CD4-positive, alpha-beta T cell treated with Interleukin-4 for 1 hour (primary cell): ENCODE data around the gene TRIM66.
A peak's percentile ranks its signal among the peaks of the same experiment; 100 is the strongest.

Source experiments
- DNase-seq, 2 donors: peaks; one replicate each; pipeline ENCODE4 v3.0.0-alpha.2; 2020 to 2022

The TRIM66 gene

DNA sequence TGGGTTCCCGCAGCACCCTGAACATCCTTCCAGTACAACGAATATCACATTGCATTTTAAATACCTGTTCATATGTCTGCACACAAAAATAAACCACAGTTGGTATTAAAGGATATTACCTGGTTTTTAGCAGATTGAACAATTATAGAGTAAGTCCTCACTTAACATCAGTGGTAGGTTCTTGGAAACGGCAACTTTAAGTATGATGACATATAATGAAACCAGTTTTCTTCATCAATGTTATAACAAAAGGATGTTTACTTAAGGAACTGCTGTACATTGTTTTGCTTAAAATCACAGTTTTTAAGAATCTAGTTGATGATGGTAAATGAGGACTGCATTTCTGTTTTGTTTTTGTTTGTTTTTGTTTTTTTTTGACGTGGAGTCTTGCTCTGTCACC is 28.0 kb downstream of the TRIM66 start:
- no peak for DNase-seq

- DNase-seq = no peak
These were observed 30.3 kb downstream of the TRIM66 start for GRCh38 chr11:8652140-8652539.

DNA sequence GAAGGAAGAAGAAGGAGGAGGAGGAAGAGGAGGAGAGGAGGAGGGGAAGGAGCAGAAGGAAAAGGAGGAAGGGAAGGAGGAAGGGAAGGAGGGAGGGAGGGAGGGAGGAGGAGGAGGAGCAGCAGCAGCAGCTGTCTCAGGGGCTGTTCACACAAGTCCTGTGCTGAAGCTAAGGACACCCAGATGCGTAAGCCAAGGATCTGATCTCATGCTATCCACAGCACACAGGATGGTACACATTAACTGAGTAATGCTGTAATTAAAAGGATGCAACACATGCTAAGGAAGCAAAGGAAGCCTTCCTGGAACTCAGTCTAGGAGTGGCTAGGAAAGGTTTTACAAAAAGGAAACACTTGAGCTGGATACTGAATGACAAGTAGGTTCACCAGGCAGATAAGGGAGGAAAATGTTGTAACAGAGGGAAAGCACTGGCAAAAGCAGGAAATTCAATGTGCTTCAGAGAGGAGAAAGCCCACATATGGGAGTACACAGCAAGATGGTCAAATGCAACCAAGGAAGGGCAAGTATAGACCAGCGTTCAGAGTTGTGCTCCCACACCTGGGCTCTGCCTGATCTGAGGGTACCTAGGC is 32.0 kb downstream of the TRIM66 start:
- no peak for DNase-seq

DNA sequence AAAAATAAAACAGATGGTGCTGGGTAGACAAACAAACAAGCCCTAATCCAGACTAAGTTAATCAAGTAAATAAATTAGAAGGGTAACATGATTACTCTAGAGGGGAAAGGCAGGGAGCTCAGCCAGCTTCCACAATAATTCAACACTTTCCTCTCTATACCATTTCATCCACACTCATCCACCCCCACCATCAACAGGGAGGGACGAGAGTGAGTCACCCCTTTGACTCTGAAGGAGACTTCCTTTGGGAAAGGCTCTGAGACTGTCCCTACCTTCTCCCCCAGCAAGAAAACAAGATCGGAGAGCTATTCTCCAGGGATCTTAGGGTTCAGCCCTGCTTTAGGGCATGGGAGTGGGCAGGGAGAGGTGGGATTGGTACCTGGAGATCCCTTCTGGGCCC is 33.1 kb downstream of the TRIM66 start:
- no peak for DNase-seq

- no peak for DNase-seq
These were observed 35.6 kb downstream of the TRIM66 start for GRCh38 chr11:8646873-8647272.

GRCh38 chr11:8642196-8642841 is 40.1 kb downstream of the TRIM66 start:
- DNase-seq = no peak

- DNase-seq = no peak
These were observed 41.1 kb downstream of the TRIM66 start for GRCh38 chr11:8641332-8641731.

GRCh38 chr11:8640267-8640906 is 42.1 kb downstream of the TRIM66 start:
- DNase-seq = no peak

- DNase-seq = no peak
These were observed 42.8 kb downstream of the TRIM66 start for GRCh38 chr11:8639655-8640054.

GRCh38 chr11:8638300-8638699 is 44.2 kb downstream of the TRIM66 start:
- no peak for DNase-seq

DNA sequence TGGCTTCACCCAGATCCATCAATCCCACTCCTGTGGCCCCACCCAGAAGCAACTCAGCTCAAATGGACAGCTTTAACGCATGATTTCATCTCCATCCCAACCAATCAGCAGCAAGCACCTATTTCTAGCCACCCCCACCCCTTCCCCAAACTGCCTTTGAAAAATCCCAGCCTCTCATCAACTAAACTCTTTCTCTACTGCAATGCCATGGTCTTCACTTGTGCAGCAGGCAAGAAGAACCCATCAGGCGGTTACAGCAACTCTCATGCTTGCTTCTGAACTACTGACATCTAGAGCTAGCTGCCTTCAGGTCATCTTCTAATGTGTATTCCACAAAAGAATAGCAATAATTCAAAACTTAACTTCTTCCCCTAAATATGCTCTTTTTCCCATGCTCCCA is 46.3 kb downstream of the TRIM66 start:
- DNase-seq = no peak

DNA sequence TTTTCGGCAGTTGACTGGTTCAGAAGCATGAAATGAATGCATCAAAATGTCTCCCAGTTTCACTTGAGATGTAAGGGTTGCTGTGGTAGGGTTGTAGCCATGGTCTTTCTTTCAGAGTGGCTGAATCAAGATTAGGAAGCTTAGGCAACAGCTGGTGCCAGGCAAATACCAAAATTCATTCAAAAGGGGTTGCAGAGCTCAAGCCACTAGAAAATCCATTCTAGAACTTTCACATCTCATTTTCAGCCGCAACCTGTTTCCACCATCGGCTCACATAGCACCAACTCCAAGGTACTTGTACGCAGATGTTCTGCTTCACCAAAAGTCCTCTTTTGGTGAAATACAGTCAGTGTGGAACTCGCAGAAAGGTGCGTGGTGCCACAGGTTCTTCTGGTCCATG is 48.0 kb downstream of the TRIM66 start:
- DNase-seq = no peak

DNA sequence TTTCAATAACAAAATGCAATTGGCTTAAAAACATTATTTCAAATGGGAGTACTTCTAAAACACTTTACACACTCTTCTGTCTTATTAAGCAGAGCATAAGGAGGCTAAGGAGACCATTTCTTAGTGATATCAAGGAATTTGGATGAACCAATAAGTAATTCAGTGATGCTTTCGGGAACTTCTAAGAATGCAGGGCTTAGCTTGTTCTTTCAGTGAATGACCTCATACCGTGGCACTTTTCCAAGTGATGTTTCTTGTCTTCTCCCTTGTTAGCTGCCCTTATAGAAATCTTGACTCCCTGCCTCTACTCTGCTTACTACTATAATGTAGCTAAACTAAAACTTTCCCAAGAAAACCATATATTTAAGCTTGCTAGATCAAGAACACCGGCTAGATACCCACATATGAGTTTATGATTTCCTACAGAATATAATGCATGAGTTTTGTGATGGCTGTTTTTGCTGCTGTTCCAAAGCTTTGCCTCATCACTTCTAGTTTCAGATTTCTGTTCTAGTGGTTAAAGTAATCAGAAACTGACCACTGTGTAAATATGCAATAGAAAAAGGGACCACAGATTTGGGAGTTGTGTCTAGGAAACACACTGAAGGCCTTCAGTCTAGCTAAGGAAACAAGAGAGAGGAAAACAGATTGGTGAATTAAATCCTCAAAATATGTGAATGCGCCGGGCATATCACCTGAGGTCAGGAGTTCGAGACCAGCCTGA is 50.9 kb downstream of the TRIM66 start:
- no peak for DNase-seq

DNA sequence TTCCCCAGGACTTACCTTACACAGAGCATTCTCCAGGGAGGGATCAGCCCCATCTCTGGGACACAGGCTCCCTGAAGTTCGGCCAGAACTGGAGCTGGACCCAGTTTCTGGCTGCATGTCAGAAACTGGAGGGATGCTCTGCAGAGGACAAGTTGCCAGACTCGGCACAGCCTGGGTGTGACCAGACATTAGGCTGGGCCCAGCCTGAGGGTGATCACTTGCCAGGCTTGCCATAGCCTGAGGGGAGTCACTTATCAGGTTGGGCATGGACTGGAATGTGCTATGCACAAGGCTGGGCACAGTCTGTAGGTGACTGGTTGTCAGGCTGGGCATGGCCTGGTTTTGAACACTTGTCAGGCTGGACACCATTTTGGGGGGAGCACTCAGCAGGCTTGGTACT is 57.8 kb downstream of the TRIM66 start:
- DNase-seq = no peak

GRCh38 chr11:8621147-8621546 is 61.3 kb downstream of the TRIM66 start:
- DNase-seq = no peak

GRCh38 chr11:8617063-8617462 is 65.4 kb downstream of the TRIM66 start:
- no peak for DNase-seq

DNA sequence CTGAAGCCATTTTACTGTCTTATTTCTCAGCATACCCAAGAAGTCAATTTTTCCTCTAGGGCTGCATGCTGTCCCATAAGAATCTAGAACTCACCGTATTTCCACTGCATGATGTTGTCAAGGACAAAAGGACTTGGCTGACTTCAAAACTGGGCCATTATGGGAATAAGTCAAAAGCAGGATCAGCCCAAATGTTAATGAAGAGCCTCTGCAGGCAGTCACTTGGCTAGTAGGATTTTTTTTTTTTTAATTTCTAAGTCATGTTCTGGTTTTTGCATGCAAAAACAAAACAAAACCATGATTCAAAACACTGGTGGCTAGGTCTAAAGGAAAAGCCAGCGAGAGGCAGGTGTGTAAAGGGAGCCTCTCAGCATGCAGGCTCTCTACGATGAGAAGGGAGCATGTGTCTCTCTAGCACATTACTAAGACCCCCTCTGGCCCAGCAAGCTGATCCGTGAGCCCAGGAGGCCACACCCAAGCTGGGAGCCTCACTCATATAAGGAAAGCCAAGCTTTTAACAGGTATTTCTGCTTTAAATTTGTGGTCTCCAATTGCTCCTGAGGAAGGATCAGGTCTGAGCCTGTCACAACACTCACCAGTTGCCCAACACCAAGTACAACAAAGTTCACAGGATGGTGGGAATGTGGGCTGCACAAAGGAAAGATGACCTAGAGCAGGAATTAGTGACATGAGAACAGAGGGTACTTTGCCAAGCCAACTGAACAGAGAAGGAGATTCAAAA is 67.0 kb downstream of the TRIM66 start:
- DNase-seq = no peak

GRCh38 chr11:8614497-8614896 is 68.0 kb downstream of the TRIM66 start:
- DNase-seq = no peak

DNA sequence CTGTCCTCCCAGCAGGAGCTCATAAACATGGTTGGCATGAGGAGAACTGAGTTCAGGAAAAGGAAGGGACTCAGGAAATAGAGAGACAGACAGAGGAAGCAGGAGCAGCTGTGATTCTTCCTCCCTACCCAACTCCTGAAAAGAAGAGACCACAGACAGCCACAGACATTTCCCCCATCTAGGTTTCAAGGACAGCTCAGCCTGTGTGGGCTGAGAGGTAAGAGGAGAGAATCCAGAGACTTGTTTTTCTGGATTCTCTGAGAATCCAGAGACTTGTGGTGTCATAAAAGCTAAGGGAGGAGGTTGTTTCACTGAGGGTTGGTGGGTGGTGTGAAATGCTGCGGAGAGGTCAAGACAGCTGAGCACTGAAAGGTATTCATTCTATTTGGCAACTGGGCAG is 69.4 kb downstream of the TRIM66 start:
- DNase-seq = no peak

GRCh38 chr11:8612522-8612921 is 69.9 kb downstream of the TRIM66 start:
- DNase-seq = no peak

DNA sequence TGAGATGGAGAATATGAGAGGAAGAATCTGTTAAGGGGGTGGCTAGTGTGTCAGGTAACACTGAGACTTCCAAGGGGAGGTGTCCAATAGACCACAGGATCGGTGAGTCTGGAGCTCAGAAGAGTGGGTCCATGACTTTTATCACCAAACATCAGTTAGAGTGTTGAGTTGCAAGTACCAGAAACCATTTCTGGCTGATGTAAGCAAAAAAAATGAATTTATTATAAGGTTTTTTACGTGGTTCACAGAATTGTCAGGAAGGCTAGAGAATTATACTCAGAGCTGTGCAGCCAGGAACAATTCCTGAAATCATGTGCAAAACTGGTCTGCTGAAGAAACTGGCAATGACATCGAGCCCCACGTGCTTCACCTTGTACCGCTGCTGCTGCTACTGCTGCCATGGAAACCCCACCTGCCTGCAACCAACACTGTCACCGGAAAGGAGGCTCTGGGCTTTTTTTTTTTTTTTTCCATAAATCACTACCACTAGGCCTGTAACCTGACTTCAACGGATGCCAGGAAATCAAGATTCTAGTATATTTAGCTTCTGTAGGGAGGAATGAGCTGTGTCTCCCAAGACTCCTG is 71.8 kb downstream of the TRIM66 start:
- DNase-seq = peak; percentile 23

DNA sequence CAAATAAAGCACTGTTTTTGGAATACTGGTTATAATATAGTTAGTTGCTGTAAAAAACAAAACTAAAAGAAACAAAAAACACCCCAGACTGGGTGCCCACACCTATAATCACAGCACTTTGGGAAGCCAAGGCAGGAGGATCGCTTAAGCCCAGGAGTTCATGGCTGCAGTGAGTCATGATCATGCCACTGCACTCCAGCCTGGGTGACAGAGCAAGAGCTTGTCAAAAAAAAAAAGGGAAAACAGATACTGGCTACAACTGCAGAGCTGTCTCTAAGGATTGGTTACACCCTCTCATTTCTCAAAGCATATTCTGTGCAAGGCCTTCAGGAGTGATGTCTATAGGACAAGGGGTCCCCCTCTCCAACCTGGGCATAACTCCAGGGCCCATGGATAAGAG is 73.8 kb downstream of the TRIM66 start:
- DNase-seq = no peak
